ENCODE data around the gene LPP. TPM values are rescaled to one million over a fixed set of nuclear protein-coding genes. Genes with fewer than 3 reads are reported as not detected.
A peak's percentile ranks its signal among the peaks of the same experiment; 100 is the strongest.

The LPP gene
- total and polyA plus RNA-seq, 4 donors: 11.1 to 219 (median 66.5) TPM

DNA sequence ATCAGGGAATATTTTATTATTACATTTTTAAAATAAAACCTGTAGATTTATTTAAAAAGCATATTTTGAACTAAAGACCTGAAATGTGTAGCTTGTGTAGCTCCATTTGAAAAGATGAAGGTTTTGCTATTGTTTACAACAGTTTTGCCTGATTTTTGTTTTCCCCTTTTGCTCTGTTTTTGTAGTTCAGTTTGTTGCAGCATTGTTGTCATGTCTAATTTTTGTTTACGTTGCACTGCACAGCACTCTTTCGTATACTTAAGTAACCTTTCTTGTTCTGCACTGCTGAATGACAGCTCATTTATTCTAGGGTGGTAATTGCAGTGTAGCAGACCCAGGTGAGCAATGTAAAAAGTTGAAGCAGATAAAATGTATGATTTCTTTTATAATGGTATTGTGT is 435.8 kb downstream of the LPP start:
- Histone ChIP-seq H3K27me3 (ENCODE audit: control insufficient read depth in 3 of 3, insufficient read depth in 3 of 3, low read length in 2 of 3) (no peaks in the 10 kb centered on the region), H3K4me3 (no peak overlapping the region), H3K4me1 (ENCODE audit: control insufficient read depth in 5 of 5, insufficient read depth in 5 of 5, low read length in 5 of 5) (peaks cover 0 to 10% (median 0%) of the 10 kb centered on the region in 5 donors), H3K36me3 (ENCODE audit: control insufficient read depth in 4 of 4, insufficient read depth in 4 of 4, low read length in 4 of 4) (no peaks in the 10 kb centered on the region), H3K27ac (ENCODE audit: low read depth in 1 of 2, low read length in 1 of 2) (no peak overlapping the region), H3K9me3 (ENCODE audit: control insufficient read depth in 4 of 4, insufficient read depth in 3 of 4, low read length in 3 of 4) (no peaks in the 10 kb centered on the region), H3K9ac (ENCODE audit: insufficient read depth in 1 of 2, low read length in 2 of 2) (no peak overlapping the region)
- WGBS, 2 donors: 86 to 87% methylated on average over 2 of the region's 2 CpGs
- TF ChIP-seq, protein P1, sequence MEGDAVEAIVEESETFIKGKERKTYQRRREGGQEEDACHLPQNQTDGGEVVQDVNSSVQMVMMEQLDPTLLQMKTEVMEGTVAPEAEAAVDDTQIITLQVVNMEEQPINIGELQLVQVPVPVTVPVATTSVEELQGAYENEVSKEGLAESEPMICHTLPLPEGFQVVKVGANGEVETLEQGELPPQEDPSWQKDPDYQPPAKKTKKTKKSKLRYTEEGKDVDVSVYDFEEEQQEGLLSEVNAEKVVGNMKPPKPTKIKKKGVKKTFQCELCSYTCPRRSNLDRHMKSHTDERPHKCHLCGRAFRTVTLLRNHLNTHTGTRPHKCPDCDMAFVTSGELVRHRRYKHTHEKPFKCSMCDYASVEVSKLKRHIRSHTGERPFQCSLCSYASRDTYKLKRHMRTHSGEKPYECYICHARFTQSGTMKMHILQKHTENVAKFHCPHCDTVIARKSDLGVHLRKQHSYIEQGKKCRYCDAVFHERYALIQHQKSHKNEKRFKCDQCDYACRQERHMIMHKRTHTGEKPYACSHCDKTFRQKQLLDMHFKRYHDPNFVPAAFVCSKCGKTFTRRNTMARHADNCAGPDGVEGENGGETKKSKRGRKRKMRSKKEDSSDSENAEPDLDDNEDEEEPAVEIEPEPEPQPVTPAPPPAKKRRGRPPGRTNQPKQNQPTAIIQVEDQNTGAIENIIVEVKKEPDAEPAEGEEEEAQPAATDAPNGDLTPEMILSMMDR (IDR thresholded peaks at IDR 0.05; ENCODE audit: control extremely low read depth, extremely low read depth): no peak
- ATAC-seq (ENCODE audit: insufficient read depth, low FRiP score) (no peak), DNase-seq (no peak)

DNA sequence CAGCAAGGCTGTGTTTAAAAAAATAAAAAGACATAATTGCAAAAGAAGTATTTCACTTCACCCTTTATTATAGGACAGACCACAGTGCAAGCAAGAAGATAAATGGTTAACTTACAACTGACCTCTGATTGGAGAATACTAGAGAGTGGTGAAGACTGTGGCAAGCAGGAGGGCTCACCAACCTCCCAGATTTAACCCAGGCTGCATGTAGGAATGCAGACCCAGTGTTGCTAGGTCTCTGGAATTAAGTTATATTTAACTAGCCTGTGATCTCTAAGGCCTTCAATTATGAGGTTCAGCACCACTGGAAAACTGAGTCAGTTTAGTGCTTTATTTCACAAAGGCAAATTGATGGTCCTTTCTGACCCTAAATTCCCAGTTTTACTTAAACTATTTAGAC is 436.6 kb downstream of the LPP start:
- Histone ChIP-seq H3K36me3 (ENCODE audit: control insufficient read depth in 4 of 4, insufficient read depth in 4 of 4, low read length in 4 of 4) (no peaks in the 10 kb centered on the region), H3K27me3 (ENCODE audit: control insufficient read depth in 3 of 3, insufficient read depth in 3 of 3, low read length in 2 of 3) (no peaks in the 10 kb centered on the region), H3K9me3 (ENCODE audit: control insufficient read depth in 4 of 4, insufficient read depth in 3 of 4, low read length in 3 of 4) (no peaks in the 10 kb centered on the region), H3K9ac (ENCODE audit: insufficient read depth in 1 of 2, low read length in 2 of 2) (no peak overlapping the region), H3K4me3 (no peak overlapping the region), H3K27ac (ENCODE audit: low read depth in 1 of 2, low read length in 1 of 2) (no peak overlapping the region), H3K4me1 (ENCODE audit: control insufficient read depth in 5 of 5, insufficient read depth in 5 of 5, low read length in 5 of 5) (peaks cover 0 to 9% (median 0%) of the 10 kb centered on the region in 5 donors)
- ATAC-seq (ENCODE audit: insufficient read depth, low FRiP score) (no peak), DNase-seq (no peak)
- TF ChIP-seq, protein P1 (IDR thresholded peaks at IDR 0.05; ENCODE audit: control extremely low read depth, extremely low read depth): no peak

DNA sequence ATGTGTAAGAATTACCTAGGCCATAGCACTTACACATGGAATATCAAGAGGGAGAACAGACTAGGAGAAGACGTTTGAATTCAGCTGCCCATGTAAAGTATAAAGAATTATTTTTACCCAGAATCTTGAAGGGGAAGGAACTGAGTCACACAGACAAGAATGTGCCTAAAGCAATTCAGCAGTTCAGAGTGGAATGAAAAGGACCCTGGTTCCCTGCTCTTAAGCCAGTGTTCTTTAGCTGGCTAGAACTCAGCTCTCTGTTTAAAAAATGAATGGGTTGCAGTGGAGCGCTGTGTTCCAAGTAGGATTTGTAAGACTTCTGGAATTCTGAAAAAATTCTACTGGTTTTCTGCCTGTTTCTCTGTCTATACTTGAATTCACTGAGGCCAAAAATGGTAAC is 440.2 kb downstream of the LPP start:
- TF ChIP-seq, protein P1 (IDR thresholded peaks at IDR 0.05; ENCODE audit: control extremely low read depth, extremely low read depth): no peak
- H3K27ac ChIP-seq (ENCODE audit: low read depth in 1 of 2, low read length in 1 of 2): no peak overlapping the region
- no peaks in the 10 kb centered on the region for H3K36me3 ChIP-seq (ENCODE audit: control insufficient read depth in 4 of 4, insufficient read depth in 4 of 4, low read length in 4 of 4)
- WGBS, 2 donors: 63 to 64% methylated on average over 2 of the region's 2 CpGs
- H3K27me3 ChIP-seq (ENCODE audit: control insufficient read depth in 3 of 3, insufficient read depth in 3 of 3, low read length in 2 of 3): no peaks in the 10 kb centered on the region
- peak; percentile 62 for ATAC-seq (ENCODE audit: insufficient read depth, low FRiP score)
- H3K9me3 ChIP-seq (ENCODE audit: control insufficient read depth in 4 of 4, insufficient read depth in 3 of 4, low read length in 3 of 4): no peaks in the 10 kb centered on the region
- H3K4me3 ChIP-seq: no peak overlapping the region
- H3K9ac ChIP-seq (ENCODE audit: insufficient read depth in 1 of 2, low read length in 2 of 2): no peak overlapping the region
- peaks cover 0 to 19% (median 0%) of the 10 kb centered on the region in 5 donors for H3K4me1 ChIP-seq (ENCODE audit: control insufficient read depth in 5 of 5, insufficient read depth in 5 of 5, low read length in 5 of 5)
- DNase-seq: peak in 1 of 3 donors; percentile 12

DNA sequence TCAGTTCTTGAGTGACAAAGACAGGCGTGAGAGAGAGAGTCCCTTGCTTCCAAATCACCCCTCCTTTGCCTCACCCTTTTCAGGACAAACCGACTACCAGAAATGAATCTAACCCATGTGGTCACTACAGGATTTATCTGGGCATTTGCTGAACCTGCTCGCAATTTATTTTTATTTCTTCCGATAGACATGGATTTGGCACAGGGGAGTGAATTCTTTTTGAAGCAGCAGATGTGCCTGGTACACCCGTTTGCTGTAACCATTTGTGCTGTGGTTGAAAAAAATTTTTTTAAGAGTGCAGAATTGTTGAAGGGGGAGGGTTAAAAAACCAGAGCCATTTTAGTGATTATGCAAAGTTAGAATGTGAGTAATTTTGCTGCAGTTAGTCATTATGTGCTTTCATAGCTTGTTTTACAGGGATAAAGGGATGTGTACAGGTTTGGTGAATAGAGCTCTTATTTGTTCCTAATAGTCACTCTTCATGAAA is 442.0 kb downstream of the LPP start:
- H3K4me3 ChIP-seq: no peak overlapping the region
- H3K4me1 ChIP-seq (ENCODE audit: control insufficient read depth in 5 of 5, insufficient read depth in 5 of 5, low read length in 5 of 5): peaks cover 0 to 17% (median 0%) of the 10 kb centered on the region in 5 donors
- H3K9me3 ChIP-seq (ENCODE audit: control insufficient read depth in 4 of 4, insufficient read depth in 3 of 4, low read length in 3 of 4): no peaks in the 10 kb centered on the region
- 75 to 90% methylated on average over 5 of the region's 5 CpGs for WGBS, 2 donors
- no peaks in the 10 kb centered on the region for H3K36me3 ChIP-seq (ENCODE audit: control insufficient read depth in 4 of 4, insufficient read depth in 4 of 4, low read length in 4 of 4)
- no peak for DNase-seq
- ATAC-seq (ENCODE audit: insufficient read depth, low FRiP score): peak; percentile 58
- TF ChIP-seq, protein P1 (IDR thresholded peaks at IDR 0.05; ENCODE audit: control extremely low read depth, extremely low read depth): no peak
- no peaks in the 10 kb centered on the region for H3K27me3 ChIP-seq (ENCODE audit: control insufficient read depth in 3 of 3, insufficient read depth in 3 of 3, low read length in 2 of 3)
- H3K9ac ChIP-seq (ENCODE audit: insufficient read depth in 1 of 2, low read length in 2 of 2): no peak overlapping the region
- peak overlapping the region in 1 of 2 donors; percentile 53 for H3K27ac ChIP-seq (ENCODE audit: low read depth in 1 of 2, low read length in 1 of 2)
